ENCODE data around the gene KIAA0040. TPM values are rescaled to one million over a fixed set of nuclear protein-coding genes. Genes with fewer than 3 reads are reported as not detected.

The KIAA0040 gene
- total RNA-seq, 6 experiments from 2014 or later = 4.6 to 13.5 (median 5.3) TPM

DNA sequence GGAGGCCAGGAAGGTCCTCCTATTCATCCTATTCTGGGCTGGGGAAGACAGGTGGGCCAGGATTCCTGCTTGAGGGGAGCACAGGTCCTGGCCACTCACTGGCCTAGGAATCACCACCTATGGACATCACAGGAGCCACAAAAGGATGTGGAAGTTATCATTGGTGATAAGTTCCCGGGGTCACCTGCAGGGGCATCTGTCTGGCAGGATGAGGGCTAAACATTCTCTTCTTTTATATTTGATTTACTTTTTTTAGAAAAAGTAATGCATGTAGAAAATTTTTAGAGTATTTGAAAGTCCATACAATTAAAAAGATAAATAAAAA is 33.2 kb upstream of the KIAA0040 start:
- Histone ChIP-seq H3K9me3 (no peaks in the 10 kb centered on the region), H3K4me3 (no peak overlapping the region), H3K27me3 (no peaks in the 10 kb centered on the region), H3K4me1 (no peaks in the 10 kb centered on the region), H3K27ac (no peak overlapping the region), H3K36me3 (no peaks in the 10 kb centered on the region)
- 23% methylated on average over 1 of the region's 1 CpG for WGBS (ENCODE audit: insufficient coverage, low coverage, low lambda C conversion rate, missing lambda C conversion rate)
- no peak for TF ChIP-seq CTCF (IDR thresholded peaks at IDR 0.05)
- TF ChIP-seq POLR2A (IDR thresholded peaks at IDR 0.05) = no peak
- no peak for DNase-seq
- intact Hi-C loops (cut with DNase I) = no loop called here
- no peak for ATAC-seq

- Histone ChIP-seq H3K4me1 (no peaks in the 10 kb centered on the region), H3K4me3 (no peak overlapping the region), H3K27me3 (no peaks in the 10 kb centered on the region), H3K27ac (no peak overlapping the region), H3K36me3 (no peaks in the 10 kb centered on the region), H3K9me3 (no peaks in the 10 kb centered on the region)
- TF ChIP-seq CTCF (IDR thresholded peaks at IDR 0.05) (no peak), POLR2A (IDR thresholded peaks at IDR 0.05) (no peak)
- intact Hi-C loops (cut with DNase I) = no loop called here
- 77% methylated on average over 3 of the region's 10 CpGs for WGBS (ENCODE audit: insufficient coverage, low coverage, low lambda C conversion rate, missing lambda C conversion rate)
- no peak for ATAC-seq
- no peak for DNase-seq
These were observed 29.8 kb upstream of the KIAA0040 start for GRCh38 chr1:175222296-175222938.

DNA sequence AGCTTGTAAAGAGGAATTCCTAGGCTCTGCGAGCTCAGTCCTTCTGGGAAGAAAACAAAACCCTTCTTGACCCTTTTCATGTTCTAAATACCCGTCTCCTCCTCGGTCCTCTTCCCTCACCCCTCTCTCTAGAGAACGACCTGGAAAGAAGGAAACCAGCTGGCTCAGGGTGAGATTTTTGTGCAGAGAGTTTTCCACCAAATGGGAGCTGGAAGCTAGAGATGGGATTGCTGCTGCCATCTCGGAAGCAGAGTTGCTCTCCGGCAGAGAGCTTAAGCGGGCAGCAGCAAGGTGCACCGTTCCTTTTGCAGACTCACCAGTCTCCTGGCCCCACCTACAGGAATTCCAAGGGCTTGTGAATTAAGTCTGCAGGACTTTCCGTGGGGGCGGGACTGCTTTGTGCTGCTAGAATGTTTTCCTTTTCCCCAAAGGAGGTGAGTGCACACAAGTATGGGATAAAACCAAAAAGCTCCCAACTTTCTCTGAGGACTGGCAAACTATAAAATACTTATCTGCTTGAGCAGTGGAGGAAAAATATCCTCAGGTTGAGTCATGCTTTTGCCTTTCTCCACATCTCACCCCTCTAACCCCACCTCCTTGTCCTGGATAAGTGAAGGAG is 29.1 kb upstream of the KIAA0040 start:
- Histone ChIP-seq H3K4me1 (no peaks in the 10 kb centered on the region), H3K4me3 (no peak overlapping the region), H3K27me3 (no peaks in the 10 kb centered on the region), H3K36me3 (no peaks in the 10 kb centered on the region), H3K27ac (no peak overlapping the region), H3K9me3 (no peaks in the 10 kb centered on the region)
- intact Hi-C loops (cut with DNase I) = no loop called here
- DNase-seq = no peak
- peak in 1 of 4 donors; percentile 22 for ATAC-seq
- 48% methylated on average over 4 of the region's 10 CpGs for WGBS (ENCODE audit: insufficient coverage, low coverage, low lambda C conversion rate, missing lambda C conversion rate)
- TF ChIP-seq POLR2A (IDR thresholded peaks at IDR 0.05) (no peak), CTCF (IDR thresholded peaks at IDR 0.05) (no peak)

- no peaks in the 10 kb centered on the region for H3K36me3 ChIP-seq
- H3K4me3 ChIP-seq = no peak overlapping the region
- DNase-seq (no peak), ATAC-seq (peak in 1 of 4 donors; percentile 36)
- H3K9me3 ChIP-seq = no peaks in the 10 kb centered on the region
- H3K27ac ChIP-seq = no peak overlapping the region
- H3K4me1 ChIP-seq = no peaks in the 10 kb centered on the region
- TF ChIP-seq POLR2A (IDR thresholded peaks at IDR 0.05) = no peak
- no peak for TF ChIP-seq CTCF (IDR thresholded peaks at IDR 0.05)
- intact Hi-C loops (cut with DNase I) = no loop called here
- WGBS (ENCODE audit: insufficient coverage, low coverage, low lambda C conversion rate, missing lambda C conversion rate) = 27% methylated on average over 8 of the region's 11 CpGs
- H3K27me3 ChIP-seq = no peaks in the 10 kb centered on the region
These were observed 28.4 kb upstream of the KIAA0040 start for GRCh38 chr1:175220853-175221556.
